Nephron (organoid): ENCODE measurements around the gene TNS3.

Source experiments
- H3K27ac Mint-ChIP-seq, 3 experiments: 2 replicates each; pipeline ENCODE4 v1.8.0; 2020; ENCODE audit warnings: mixed read lengths in 3 of 3, mild to moderate bottlenecking in 2 of 3, moderate library complexity in 1 of 3
- H3K27me3 Mint-ChIP-seq: 2 replicates; pipeline ENCODE4 v1.8.0; 2021; ENCODE audit warnings: low read depth, mild to moderate bottlenecking, moderate library complexity, mixed read lengths
- H3K36me3 Mint-ChIP-seq: 2 replicates; pipeline ENCODE4 v1.8.0; 2020; ENCODE audit warnings: low read depth, mixed read lengths
- H3K4me1 Mint-ChIP-seq: 2 replicates; pipeline ENCODE4 v1.8.0; 2020; ENCODE audit warnings: mixed read lengths
- H3K4me3 Mint-ChIP-seq, 3 experiments: 2 replicates each; pipeline ENCODE4 v1.8.0; 2020; ENCODE audit warnings: mild to moderate bottlenecking in 3 of 3, mixed read lengths in 3 of 3, moderate library complexity in 2 of 3
- H3K9me3 Mint-ChIP-seq: 2 replicates; pipeline ENCODE4 v1.8.0; 2020; ENCODE audit warnings: mixed read lengths
- TF ChIP-seq, protein P1 (sequence below), 3 experiments: fragments of 200-600 bp; sonication (generic); IDR thresholded peaks; one replicate each; pipeline ENCODE4 v1.5.0; 2021; ENCODE audit warnings: antibody characterized with exemption in 3 of 3; ENCODE audit not compliant: unreplicated experiment in 3 of 3

TNS3 gene

DNA sequence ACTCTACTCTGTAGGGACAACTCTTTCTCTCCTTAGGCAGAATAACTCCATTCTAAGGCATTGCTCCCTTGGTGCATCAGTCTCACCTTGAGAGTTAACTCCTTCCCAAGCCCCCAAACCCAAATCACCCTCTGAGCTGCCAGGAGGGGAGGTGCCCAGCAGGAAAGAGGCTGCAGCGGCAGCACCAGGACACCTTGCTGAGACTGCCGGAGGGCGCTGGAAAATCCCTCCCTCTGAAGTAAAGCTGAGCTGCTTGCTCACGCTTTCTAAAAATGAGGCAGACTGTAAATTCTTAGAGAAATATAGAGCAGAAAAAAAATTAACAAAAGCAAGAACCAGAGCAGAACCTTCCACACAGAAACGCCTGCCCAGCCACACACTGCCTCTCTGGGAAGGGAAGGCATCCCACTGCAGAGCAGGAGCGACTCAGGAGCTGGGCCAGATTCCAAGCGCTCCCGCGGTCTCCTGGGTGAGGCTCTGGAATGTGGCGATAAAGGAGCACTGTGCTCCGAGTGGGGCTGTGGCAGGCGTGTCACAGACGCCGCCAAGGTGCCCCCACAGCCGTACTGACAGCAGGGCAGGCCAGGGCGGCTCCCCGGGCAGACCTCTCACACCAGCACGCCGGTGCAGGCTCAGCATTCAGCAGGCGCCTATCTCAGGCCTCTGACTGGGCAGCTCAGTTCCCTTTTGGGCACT is 202.1 kb downstream of the TNS3 start:
- H3K27ac Mint-ChIP-seq, result peak overlapping the region; percentile 82 to 87 (median 83)
- H3K9me3 Mint-ChIP-seq, result no peaks in the 10 kb centered on the region
- H3K27me3 Mint-ChIP-seq, result peaks cover 6% of the 10 kb centered on the region
- peaks cover 52% of the 10 kb centered on the region for H3K4me1 Mint-ChIP-seq
- H3K36me3 Mint-ChIP-seq, result peaks cover 22% of the 10 kb centered on the region
- H3K4me3 Mint-ChIP-seq, result peak overlapping the region; percentile 29 to 43 (median 33)
- TF ChIP-seq, protein P1, sequence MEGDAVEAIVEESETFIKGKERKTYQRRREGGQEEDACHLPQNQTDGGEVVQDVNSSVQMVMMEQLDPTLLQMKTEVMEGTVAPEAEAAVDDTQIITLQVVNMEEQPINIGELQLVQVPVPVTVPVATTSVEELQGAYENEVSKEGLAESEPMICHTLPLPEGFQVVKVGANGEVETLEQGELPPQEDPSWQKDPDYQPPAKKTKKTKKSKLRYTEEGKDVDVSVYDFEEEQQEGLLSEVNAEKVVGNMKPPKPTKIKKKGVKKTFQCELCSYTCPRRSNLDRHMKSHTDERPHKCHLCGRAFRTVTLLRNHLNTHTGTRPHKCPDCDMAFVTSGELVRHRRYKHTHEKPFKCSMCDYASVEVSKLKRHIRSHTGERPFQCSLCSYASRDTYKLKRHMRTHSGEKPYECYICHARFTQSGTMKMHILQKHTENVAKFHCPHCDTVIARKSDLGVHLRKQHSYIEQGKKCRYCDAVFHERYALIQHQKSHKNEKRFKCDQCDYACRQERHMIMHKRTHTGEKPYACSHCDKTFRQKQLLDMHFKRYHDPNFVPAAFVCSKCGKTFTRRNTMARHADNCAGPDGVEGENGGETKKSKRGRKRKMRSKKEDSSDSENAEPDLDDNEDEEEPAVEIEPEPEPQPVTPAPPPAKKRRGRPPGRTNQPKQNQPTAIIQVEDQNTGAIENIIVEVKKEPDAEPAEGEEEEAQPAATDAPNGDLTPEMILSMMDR (IDR thresholded peaks at IDR 0.05; ENCODE audit: unreplicated experiment in 3 of 3), result no peak

GRCh38 chr7:47378728-47379395 is 203.0 kb downstream of the TNS3 start:
- Mint-ChIP-seq H3K4me3 (no peak overlapping the region), H3K27ac (peak overlapping the region in 1 of 3 experiments; percentile 83), H3K27me3 (no peaks in the 10 kb centered on the region), H3K36me3 (peaks cover 17% of the 10 kb centered on the region), H3K9me3 (no peaks in the 10 kb centered on the region), H3K4me1 (peaks cover 53% of the 10 kb centered on the region)
- TF ChIP-seq, protein P1 (IDR thresholded peaks at IDR 0.05; ENCODE audit: unreplicated experiment in 3 of 3), result no peak

- peak overlapping the region in 1 of 3 experiments; percentile 24 for H3K27ac Mint-ChIP-seq
- H3K27me3 Mint-ChIP-seq, result peaks cover 6% of the 10 kb centered on the region
- H3K4me3 Mint-ChIP-seq, result no peak overlapping the region
- no peaks in the 10 kb centered on the region for H3K9me3 Mint-ChIP-seq
- peaks cover 9% of the 10 kb centered on the region for H3K36me3 Mint-ChIP-seq
- TF ChIP-seq, protein P1 (IDR thresholded peaks at IDR 0.05; ENCODE audit: unreplicated experiment in 3 of 3), result no peak
- H3K4me1 Mint-ChIP-seq, result peaks cover 57% of the 10 kb centered on the region
Measured at GRCh38 chr7:47377741-47378140, 204.2 kb downstream of the TNS3 start.

DNA sequence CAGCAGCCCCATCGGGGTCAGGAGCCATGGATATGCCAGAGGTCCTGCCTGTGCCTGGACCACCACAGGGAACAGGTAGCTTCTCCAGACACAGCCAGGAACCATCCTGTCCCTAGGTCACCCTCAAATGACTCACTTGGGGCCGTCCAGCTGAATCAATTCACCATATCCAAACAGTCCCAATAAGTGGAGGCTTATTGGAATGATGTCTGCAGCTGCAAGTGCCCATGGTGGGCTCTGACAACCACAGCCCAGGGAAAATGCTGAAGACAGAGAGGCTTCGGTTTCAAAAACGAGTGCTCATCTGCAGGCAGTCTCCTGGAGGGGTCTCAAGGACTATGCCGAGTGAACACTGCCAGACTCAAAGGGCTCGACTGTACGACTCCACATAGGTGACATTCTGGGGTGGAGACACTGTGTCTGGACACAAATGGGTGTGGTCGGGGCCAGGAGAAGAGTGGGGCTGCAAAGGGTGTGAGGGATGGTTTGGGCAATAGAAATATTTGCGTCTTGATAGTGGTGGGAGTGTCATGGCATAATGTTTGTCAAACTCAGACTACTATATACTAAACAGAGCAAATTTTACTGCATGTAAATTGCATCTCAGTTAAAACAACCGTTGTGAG is 204.8 kb downstream of the TNS3 start:
- Mint-ChIP-seq H3K27ac (peak overlapping the region in 1 of 3 experiments; percentile 67), H3K9me3 (no peaks in the 10 kb centered on the region), H3K27me3 (peaks cover 6% of the 10 kb centered on the region), H3K36me3 (peaks cover 8% of the 10 kb centered on the region), H3K4me1 (peaks cover 61% of the 10 kb centered on the region), H3K4me3 (no peak overlapping the region)
- TF ChIP-seq, protein P1 (IDR thresholded peaks at IDR 0.05; ENCODE audit: unreplicated experiment in 3 of 3), result no peak

DNA sequence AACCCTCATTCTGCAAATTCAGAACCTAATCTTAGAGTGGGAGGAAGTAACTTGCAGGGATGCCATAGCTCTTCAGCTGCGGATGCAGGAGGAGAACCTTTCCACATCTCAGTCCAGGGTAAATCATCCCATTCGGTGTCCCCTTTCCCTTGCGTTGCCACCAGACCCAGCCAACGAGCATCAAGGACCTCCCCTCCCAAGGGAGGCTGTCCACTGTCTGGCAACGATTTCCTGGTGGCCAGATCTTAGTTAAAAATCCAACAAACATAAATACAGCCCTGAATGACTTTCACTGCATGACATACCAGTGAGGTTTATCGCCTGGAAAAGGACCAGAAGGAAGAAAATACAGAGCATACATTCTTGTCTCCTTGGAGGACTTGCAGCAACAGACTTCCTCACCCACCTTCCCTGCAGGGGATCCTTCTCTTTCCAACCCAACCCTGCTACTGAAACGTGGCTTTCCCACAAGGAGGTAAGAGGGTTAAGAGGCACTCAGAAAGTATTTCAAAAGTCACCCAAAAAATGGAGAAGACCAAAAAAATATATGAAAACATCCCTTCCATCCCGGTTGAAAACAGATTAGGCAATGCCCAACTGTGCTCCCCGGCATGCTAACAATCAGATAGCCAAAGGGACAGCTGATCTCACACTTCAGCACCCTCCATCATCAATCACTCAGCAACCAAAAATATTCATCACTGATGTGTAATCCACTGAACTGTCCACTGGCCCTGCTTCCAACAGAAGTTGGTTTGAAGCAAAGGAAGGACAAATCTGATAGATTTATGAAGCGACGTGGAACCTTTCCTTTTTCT is 206.6 kb downstream of the TNS3 start:
- TF ChIP-seq, protein P1 (IDR thresholded peaks at IDR 0.05; ENCODE audit: unreplicated experiment in 3 of 3), result no peak

More for the DNA sequence above, 206.6 kb downstream of the TNS3 start:
- Mint-ChIP-seq H3K4me1 (peaks cover 67% of the 10 kb centered on the region), H3K27me3 (peaks cover 6% of the 10 kb centered on the region), H3K4me3 (no peak overlapping the region), H3K27ac (peak overlapping the region; percentile 31 to 88 (median 67)), H3K36me3 (peaks cover 13% of the 10 kb centered on the region), H3K9me3 (no peaks in the 10 kb centered on the region)
